ENCODE measurements around the gene ZNF407.

The ZNF407 gene

GRCh38 chr18:74840492-74841167, 243.0 kb downstream of the ZNF407 start:
- no peak overlapping the region for H3K4me3 Mint-ChIP-seq
- no peaks in the 10 kb centered on the region for H3K9me3 Mint-ChIP-seq
- no peaks in the 10 kb centered on the region for H3K4me1 Mint-ChIP-seq
- H3K36me3 Mint-ChIP-seq = peaks cover 53% of the 10 kb centered on the region
- ATAC-seq = no peak
- no peaks in the 10 kb centered on the region for H3K27me3 Mint-ChIP-seq
- no peak overlapping the region for H3K27ac Mint-ChIP-seq

- no peaks in the 10 kb centered on the region for H3K4me1 Mint-ChIP-seq
- H3K27ac Mint-ChIP-seq = no peak overlapping the region
- no peak overlapping the region for H3K4me3 Mint-ChIP-seq
- no peaks in the 10 kb centered on the region for H3K27me3 Mint-ChIP-seq
- no peak for ATAC-seq
- no peaks in the 10 kb centered on the region for H3K9me3 Mint-ChIP-seq
- peaks cover 51% of the 10 kb centered on the region for H3K36me3 Mint-ChIP-seq
Observed at GRCh38 chr18:74841248-74841647, 243.6 kb downstream of the ZNF407 start.

- Mint-ChIP-seq H3K36me3 (peaks cover 4% of the 10 kb centered on the region), H3K4me3 (no peak overlapping the region), H3K9me3 (no peaks in the 10 kb centered on the region), H3K27me3 (no peaks in the 10 kb centered on the region), H3K4me1 (no peaks in the 10 kb centered on the region), H3K27ac (no peak overlapping the region)
- no peak for ATAC-seq
Observed at GRCh38 chr18:74849301-74849700, 251.6 kb downstream of the ZNF407 start.

GRCh38 chr18:74856434-74856833, 258.8 kb downstream of the ZNF407 start:
- H3K4me3 Mint-ChIP-seq = no peak overlapping the region
- no peak for ATAC-seq
- peaks cover 10% of the 10 kb centered on the region for H3K36me3 Mint-ChIP-seq
- no peak overlapping the region for H3K27ac Mint-ChIP-seq
- no peaks in the 10 kb centered on the region for H3K4me1 Mint-ChIP-seq
- H3K27me3 Mint-ChIP-seq = no peaks in the 10 kb centered on the region
- H3K9me3 Mint-ChIP-seq = no peaks in the 10 kb centered on the region

- Mint-ChIP-seq H3K4me3 (no peak overlapping the region), H3K27me3 (no peaks in the 10 kb centered on the region), H3K4me1 (no peaks in the 10 kb centered on the region), H3K9me3 (no peaks in the 10 kb centered on the region), H3K36me3 (peaks cover 10% of the 10 kb centered on the region), H3K27ac (no peak overlapping the region)
- ATAC-seq = no peak
Observed at GRCh38 chr18:74856928-74857327, 259.3 kb downstream of the ZNF407 start.

GRCh38 chr18:74857901-74858300, 260.2 kb downstream of the ZNF407 start:
- Mint-ChIP-seq H3K36me3 (peaks cover 15% of the 10 kb centered on the region), H3K4me3 (no peak overlapping the region), H3K27me3 (no peaks in the 10 kb centered on the region), H3K9me3 (no peaks in the 10 kb centered on the region), H3K27ac (no peak overlapping the region), H3K4me1 (no peaks in the 10 kb centered on the region)
- ATAC-seq = no peak

GRCh38 chr18:74861154-74861553, 263.5 kb downstream of the ZNF407 start:
- ATAC-seq = no peak
- Mint-ChIP-seq H3K9me3 (no peaks in the 10 kb centered on the region), H3K27me3 (no peaks in the 10 kb centered on the region), H3K4me3 (no peak overlapping the region), H3K4me1 (no peaks in the 10 kb centered on the region), H3K27ac (no peak overlapping the region), H3K36me3 (peaks cover 15% of the 10 kb centered on the region)

GRCh38 chr18:74862094-74862493, 264.4 kb downstream of the ZNF407 start:
- peaks cover 15% of the 10 kb centered on the region for H3K36me3 Mint-ChIP-seq
- no peaks in the 10 kb centered on the region for H3K27me3 Mint-ChIP-seq
- ATAC-seq = no peak
- H3K4me3 Mint-ChIP-seq = no peak overlapping the region
- H3K27ac Mint-ChIP-seq = no peak overlapping the region
- no peaks in the 10 kb centered on the region for H3K9me3 Mint-ChIP-seq
- H3K4me1 Mint-ChIP-seq = no peaks in the 10 kb centered on the region

- no peaks in the 10 kb centered on the region for H3K27me3 Mint-ChIP-seq
- no peaks in the 10 kb centered on the region for H3K4me1 Mint-ChIP-seq
- no peak overlapping the region for H3K4me3 Mint-ChIP-seq
- H3K27ac Mint-ChIP-seq = no peak overlapping the region
- H3K9me3 Mint-ChIP-seq = no peaks in the 10 kb centered on the region
- ATAC-seq = no peak
- H3K36me3 Mint-ChIP-seq = peaks cover 5% of the 10 kb centered on the region
Observed at GRCh38 chr18:74866577-74866976, 268.9 kb downstream of the ZNF407 start.

GRCh38 chr18:74868461-74868860, 270.8 kb downstream of the ZNF407 start:
- no peak overlapping the region for H3K4me3 Mint-ChIP-seq
- H3K36me3 Mint-ChIP-seq = no peaks in the 10 kb centered on the region
- no peak for ATAC-seq
- H3K27ac Mint-ChIP-seq = no peak overlapping the region
- no peaks in the 10 kb centered on the region for H3K4me1 Mint-ChIP-seq
- H3K27me3 Mint-ChIP-seq = no peaks in the 10 kb centered on the region
- H3K9me3 Mint-ChIP-seq = no peaks in the 10 kb centered on the region

GRCh38 chr18:74869904-74870863, 272.5 kb downstream of the ZNF407 start:
- H3K4me3 Mint-ChIP-seq = no peak overlapping the region
- no peaks in the 10 kb centered on the region for H3K9me3 Mint-ChIP-seq
- no peak for ATAC-seq
- H3K27me3 Mint-ChIP-seq = no peaks in the 10 kb centered on the region
- H3K4me1 Mint-ChIP-seq = no peaks in the 10 kb centered on the region
- H3K27ac Mint-ChIP-seq = no peak overlapping the region
- no peaks in the 10 kb centered on the region for H3K36me3 Mint-ChIP-seq

GRCh38 chr18:74870950-74871349, 273.3 kb downstream of the ZNF407 start:
- ATAC-seq = no peak
- Mint-ChIP-seq H3K27me3 (no peaks in the 10 kb centered on the region), H3K27ac (no peak overlapping the region), H3K36me3 (no peaks in the 10 kb centered on the region), H3K4me3 (no peak overlapping the region), H3K9me3 (no peaks in the 10 kb centered on the region), H3K4me1 (no peaks in the 10 kb centered on the region)

GRCh38 chr18:74873629-74874028, 276.0 kb downstream of the ZNF407 start:
- no peak for ATAC-seq
- H3K36me3 Mint-ChIP-seq = no peaks in the 10 kb centered on the region
- H3K4me1 Mint-ChIP-seq = no peaks in the 10 kb centered on the region
- H3K4me3 Mint-ChIP-seq = no peak overlapping the region
- no peaks in the 10 kb centered on the region for H3K27me3 Mint-ChIP-seq
- H3K9me3 Mint-ChIP-seq = no peaks in the 10 kb centered on the region
- H3K27ac Mint-ChIP-seq = no peak overlapping the region

GRCh38 chr18:74874351-74874750, 276.7 kb downstream of the ZNF407 start:
- no peak for ATAC-seq
- H3K27me3 Mint-ChIP-seq = no peaks in the 10 kb centered on the region
- H3K36me3 Mint-ChIP-seq = no peaks in the 10 kb centered on the region
- H3K27ac Mint-ChIP-seq = no peak overlapping the region
- H3K4me3 Mint-ChIP-seq = no peak overlapping the region
- H3K4me1 Mint-ChIP-seq = no peaks in the 10 kb centered on the region
- no peaks in the 10 kb centered on the region for H3K9me3 Mint-ChIP-seq

- Mint-ChIP-seq H3K9me3 (no peaks in the 10 kb centered on the region), H3K36me3 (peaks cover 12% of the 10 kb centered on the region), H3K4me1 (no peaks in the 10 kb centered on the region), H3K4me3 (no peak overlapping the region), H3K27ac (no peak overlapping the region), H3K27me3 (no peaks in the 10 kb centered on the region)
- ATAC-seq = no peak
Observed at GRCh38 chr18:74876630-74877243, 279.1 kb downstream of the ZNF407 start.

Measured in stimulated activated memory B cell treated with anti-CD40 and anti-IgM and Interleukin-4, amounts not matched to agents 10 μg/mL and 1 μg/mL and 100 μg/mL, for 72 hours (primary cell).